ENCODE measurements around the gene PCED1A. TPM values are rescaled to one million over a fixed set of nuclear protein-coding genes. Genes with fewer than 3 reads are reported as not detected.
A peak's percentile ranks its signal among the peaks of the same experiment; 100 is the strongest.

Gene PCED1A
- total RNA-seq, 2 donors from 2014 or later, result 40.2 to 46.5 TPM

DNA sequence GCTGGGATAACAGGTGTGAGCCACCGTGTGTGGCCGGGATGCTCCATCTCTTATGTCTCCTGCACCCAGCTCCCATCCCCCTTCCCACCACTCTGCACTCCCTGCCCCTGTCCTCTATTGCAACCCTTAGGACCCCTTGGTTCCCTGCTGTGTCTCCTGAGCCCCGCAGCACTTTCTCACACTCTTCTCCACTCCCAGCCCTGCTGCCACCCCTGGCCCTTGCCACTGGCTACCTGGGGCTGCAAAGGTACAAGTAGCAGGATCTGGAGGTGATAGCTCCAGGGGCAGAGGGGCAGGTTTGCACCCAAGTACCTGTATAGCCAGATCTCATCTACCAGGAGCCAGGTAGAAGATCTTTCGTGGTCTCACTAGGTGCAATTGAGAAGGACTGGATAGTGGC, 33.4 kb downstream of the PCED1A start:
- no peak overlapping the region for H3K4me3 Mint-ChIP-seq
- DNase-seq, result no peak
- WGBS, 2 experiments (ENCODE audit: insufficient coverage in 1 of 2, insufficient read length in 1 of 2), result 80 to 94% methylated on average over 3 to 4 of the region's 4 CpGs
- H3K36me3 Mint-ChIP-seq (ENCODE audit: low read depth), result no peaks in the 10 kb centered on the region
- peaks cover 84% of the 10 kb centered on the region for H3K27me3 Mint-ChIP-seq (ENCODE audit: insufficient read depth)
- H3K4me1 Mint-ChIP-seq, result no peaks in the 10 kb centered on the region
- TF ChIP-seq, protein P1, sequence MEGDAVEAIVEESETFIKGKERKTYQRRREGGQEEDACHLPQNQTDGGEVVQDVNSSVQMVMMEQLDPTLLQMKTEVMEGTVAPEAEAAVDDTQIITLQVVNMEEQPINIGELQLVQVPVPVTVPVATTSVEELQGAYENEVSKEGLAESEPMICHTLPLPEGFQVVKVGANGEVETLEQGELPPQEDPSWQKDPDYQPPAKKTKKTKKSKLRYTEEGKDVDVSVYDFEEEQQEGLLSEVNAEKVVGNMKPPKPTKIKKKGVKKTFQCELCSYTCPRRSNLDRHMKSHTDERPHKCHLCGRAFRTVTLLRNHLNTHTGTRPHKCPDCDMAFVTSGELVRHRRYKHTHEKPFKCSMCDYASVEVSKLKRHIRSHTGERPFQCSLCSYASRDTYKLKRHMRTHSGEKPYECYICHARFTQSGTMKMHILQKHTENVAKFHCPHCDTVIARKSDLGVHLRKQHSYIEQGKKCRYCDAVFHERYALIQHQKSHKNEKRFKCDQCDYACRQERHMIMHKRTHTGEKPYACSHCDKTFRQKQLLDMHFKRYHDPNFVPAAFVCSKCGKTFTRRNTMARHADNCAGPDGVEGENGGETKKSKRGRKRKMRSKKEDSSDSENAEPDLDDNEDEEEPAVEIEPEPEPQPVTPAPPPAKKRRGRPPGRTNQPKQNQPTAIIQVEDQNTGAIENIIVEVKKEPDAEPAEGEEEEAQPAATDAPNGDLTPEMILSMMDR (conservative IDR thresholded peaks at IDR 0.05), result no peak
- H3K36me3 ChIP-seq (ENCODE audit: control insufficient read depth, insufficient read depth, low read length), result no peaks in the 10 kb centered on the region
- peaks cover 2% of the 10 kb centered on the region for H3K9me3 ChIP-seq (ENCODE audit: control insufficient read depth, low read length)
- no peak overlapping the region for H3K27ac ChIP-seq (ENCODE audit: low read depth, low read length)
- H3K4me3 ChIP-seq (ENCODE audit: low read length), result no peak overlapping the region
- H3K27ac Mint-ChIP-seq, result no peak overlapping the region
- peaks cover 60% of the 10 kb centered on the region for H3K27me3 ChIP-seq (ENCODE audit: control insufficient read depth, insufficient read depth, low read length, poor library complexity, severe bottlenecking)
- no peak overlapping the region for H3K9ac ChIP-seq (ENCODE audit: extremely low read depth, low read length, poor library complexity, severe bottlenecking)
- no peaks in the 10 kb centered on the region for H3K4me1 ChIP-seq (ENCODE audit: control insufficient read depth, insufficient read depth, low read length)
- H3K9me3 Mint-ChIP-seq, result peaks cover 11% of the 10 kb centered on the region

DNA sequence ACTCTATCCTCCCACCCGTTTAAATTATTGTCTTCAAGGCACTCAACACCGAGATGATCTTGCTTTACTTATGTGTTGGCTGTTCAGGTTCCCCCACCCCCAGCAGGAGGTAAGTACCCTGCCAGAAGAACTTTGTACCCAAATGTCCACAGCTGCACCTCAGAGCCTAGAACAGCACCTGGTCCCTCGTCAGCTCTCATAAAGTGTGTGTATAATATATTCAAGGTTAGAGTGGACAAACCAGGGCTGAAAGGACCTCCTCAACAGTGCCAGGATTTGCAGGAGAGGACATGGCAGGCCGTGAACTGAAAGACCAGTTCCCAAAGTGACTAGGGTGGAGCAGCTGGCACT, 34.1 kb downstream of the PCED1A start:
- Histone ChIP-seq H3K4me1 (ENCODE audit: control insufficient read depth, insufficient read depth, low read length) (no peaks in the 10 kb centered on the region), H3K36me3 (ENCODE audit: control insufficient read depth, insufficient read depth, low read length) (no peaks in the 10 kb centered on the region), H3K27ac (ENCODE audit: low read depth, low read length) (no peak overlapping the region), H3K9me3 (ENCODE audit: control insufficient read depth, low read length) (no peaks in the 10 kb centered on the region), H3K27me3 (ENCODE audit: control insufficient read depth, insufficient read depth, low read length, poor library complexity, severe bottlenecking) (peaks cover 67% of the 10 kb centered on the region), H3K9ac (ENCODE audit: extremely low read depth, low read length, poor library complexity, severe bottlenecking) (no peak overlapping the region), H3K4me3 (ENCODE audit: low read length) (no peak overlapping the region)
- Mint-ChIP-seq H3K27me3 (ENCODE audit: insufficient read depth) (peaks cover 85% of the 10 kb centered on the region), H3K4me3 (no peak overlapping the region), H3K4me1 (peaks cover 4% of the 10 kb centered on the region), H3K27ac (no peak overlapping the region), H3K9me3 (peaks cover 4% of the 10 kb centered on the region), H3K36me3 (ENCODE audit: low read depth) (no peaks in the 10 kb centered on the region)
- DNase-seq, result no peak
- TF ChIP-seq, protein P1 (conservative IDR thresholded peaks at IDR 0.05), result no peak
- whole genome bisulfite sequencing, 2 experiments (ENCODE audit: insufficient coverage in 1 of 2, insufficient read length in 1 of 2), result 75 to 81% methylated on average over 2 to 4 of the region's 4 CpGs

DNA sequence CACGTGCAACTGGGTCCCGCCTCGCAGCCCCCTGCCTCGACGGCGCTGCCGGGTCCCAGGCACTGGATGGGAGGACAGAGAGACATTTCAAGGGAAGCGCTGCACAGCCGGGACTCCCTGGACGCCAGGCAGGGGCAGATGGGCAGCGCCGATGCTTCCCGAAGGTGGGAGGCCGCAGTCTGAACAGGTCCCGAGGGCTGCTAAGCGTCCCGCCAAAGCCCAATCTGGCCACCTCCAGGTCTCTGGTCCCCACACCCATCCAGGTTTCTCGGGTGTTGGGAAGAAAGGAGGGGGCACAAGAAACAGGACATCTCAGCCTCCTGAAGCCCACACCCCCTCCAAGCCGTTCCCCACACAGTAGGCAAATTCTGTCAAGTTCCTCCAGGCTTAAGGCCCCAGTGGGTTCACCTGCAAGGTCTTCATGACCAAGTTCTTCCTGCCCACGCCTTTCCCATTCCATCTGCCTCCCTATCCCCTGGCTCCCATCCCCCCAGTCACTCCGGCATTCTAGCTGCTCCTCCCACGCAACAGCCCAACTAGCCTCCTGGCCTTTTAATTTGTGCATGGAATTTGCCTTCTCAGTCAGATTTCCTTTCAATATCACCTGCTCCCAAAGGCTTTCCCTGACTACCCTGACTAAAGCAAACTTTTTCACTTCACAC, 34.6 kb downstream of the PCED1A start:
- Histone ChIP-seq H3K9ac (ENCODE audit: extremely low read depth, low read length, poor library complexity, severe bottlenecking) (no peak overlapping the region), H3K27ac (ENCODE audit: low read depth, low read length) (no peak overlapping the region), H3K36me3 (ENCODE audit: control insufficient read depth, insufficient read depth, low read length) (no peaks in the 10 kb centered on the region), H3K27me3 (ENCODE audit: control insufficient read depth, insufficient read depth, low read length, poor library complexity, severe bottlenecking) (peaks cover 71% of the 10 kb centered on the region), H3K9me3 (ENCODE audit: control insufficient read depth, low read length) (no peaks in the 10 kb centered on the region), H3K4me1 (ENCODE audit: control insufficient read depth, insufficient read depth, low read length) (no peaks in the 10 kb centered on the region), H3K4me3 (ENCODE audit: low read length) (no peak overlapping the region)
- peaks cover 8% of the 10 kb centered on the region for H3K4me1 Mint-ChIP-seq
- H3K4me3 Mint-ChIP-seq, result no peak overlapping the region
- 53 to 56% methylated on average over 5 to 22 of the region's 22 CpGs for WGBS, 2 experiments (ENCODE audit: insufficient coverage in 1 of 2, insufficient read length in 1 of 2)
- H3K27ac Mint-ChIP-seq, result no peak overlapping the region
- peak; percentile 65 for DNase-seq
- no peaks in the 10 kb centered on the region for H3K9me3 Mint-ChIP-seq
- H3K27me3 Mint-ChIP-seq (ENCODE audit: insufficient read depth), result peaks cover 83% of the 10 kb centered on the region
- TF ChIP-seq, protein P1 (conservative IDR thresholded peaks at IDR 0.05), result no peak
- H3K36me3 Mint-ChIP-seq (ENCODE audit: low read depth), result no peaks in the 10 kb centered on the region

Data from endodermal cell (in vitro differentiated cells).